ENCODE results near the gene EHD2. TPM values are rescaled to one million over a fixed set of nuclear protein-coding genes. Genes with fewer than 3 reads are reported as not detected.

EHD2 gene
- total and polyA plus RNA-seq, 2 of the 4 experiments (the other 2 are of a cell fraction): 35.3 to 181 TPM

- no peak for DNase-seq
- no peak overlapping the region for H3K56ac ChIP-seq (ENCODE audit: extremely low read depth, insufficient read depth, low read length)
- intact Hi-C loops (cut with micrococcal nuclease) (no loop called here), dilution Hi-C loops (cut with HindIII; ENCODE audit: low sequenced_read_pairs, unreplicated experiment) (no loop called here), in situ Hi-C loops (cut with MboI; ENCODE audit: low sequenced_read_pairs) (no loop called here)
- ATAC-seq (ENCODE audit: low read depth): no peak
- CTCF ChIA-PET: no interaction called here
- H2BK120ac ChIP-seq (ENCODE audit: low read depth, low read length): no peak overlapping the region
- H3K23ac ChIP-seq (ENCODE audit: low read depth, low read length): no peak overlapping the region
- H3K36me3 ChIP-seq (ENCODE audit: control insufficient read depth, insufficient read depth, low read length): peaks cover 57% of the 10 kb centered on the region
- no peak overlapping the region for H2BK5ac ChIP-seq (ENCODE audit: low read depth, low read length, poor library complexity, severe bottlenecking)
- H3K27me3 ChIP-seq (ENCODE audit: control insufficient read depth, insufficient read depth, low read length): no peaks in the 10 kb centered on the region
- no peak overlapping the region for H3K4me2 ChIP-seq (ENCODE audit: low read depth, low read length)
- no peak overlapping the region for H3K18ac ChIP-seq (ENCODE audit: low read depth, low read length)
- H3K4ac ChIP-seq (ENCODE audit: low read depth, low read length): no peak overlapping the region
- no peak overlapping the region for H2AFZ ChIP-seq (replicated peaks; ENCODE audit: low read length, poor library complexity)
- POLR2A ChIA-PET (ENCODE audit: unreplicated experiment): no interaction called here
- no peak overlapping the region for H3K9ac ChIP-seq (ENCODE audit: low read depth, low read length)
- H3K27ac ChIP-seq (ENCODE audit: insufficient read depth, low read length): no peak overlapping the region
- no peak overlapping the region for H3K14ac ChIP-seq (replicated peaks; ENCODE audit: low read depth, low read length)
- H2BK15ac ChIP-seq (ENCODE audit: low read depth, low read length): no peak overlapping the region
- no peak overlapping the region for H2AK9ac ChIP-seq (replicated peaks; ENCODE audit: low read depth, low read length, poor library complexity)
- 0 out of 2 replicates have a peak, but pooled peaks cover 5% of the 10 kb centered on the region for H3K9me1 ChIP-seq (ENCODE audit: insufficient read depth, low read length)
- no peaks in the 10 kb centered on the region for H3K9me3 ChIP-seq (ENCODE audit: control insufficient read depth, insufficient read depth, low read length)
- 98% methylated on average over 70 of the region's 90 CpGs; no CpG with 5 or more reads in 1 of the 2 experiments for WGBS, 2 experiments (ENCODE audit: extremely low coverage in 2 of 2, insufficient read length in 1 of 2)
- TSS peak; percentile 22 for BruUV-seq (replicated peaks)
- no peak overlapping the region for H4K91ac ChIP-seq (ENCODE audit: insufficient read depth, low read depth, low read length)
- peaks cover 5% of the 10 kb centered on the region for H4K20me1 ChIP-seq (ENCODE audit: insufficient read depth, low read length)
- no peak overlapping the region for H3K4me3 ChIP-seq (ENCODE audit: insufficient read depth, low read depth, low read length)
- no peak overlapping the region for H2AK5ac ChIP-seq (ENCODE audit: low read depth, low read length)
- no peak overlapping the region for H2BK20ac ChIP-seq (ENCODE audit: low read depth, low read length)
- H4K8ac ChIP-seq (ENCODE audit: low read depth in 2 of 2, low read length in 2 of 2): no peak overlapping the region
- H3K4me1 ChIP-seq (ENCODE audit: control insufficient read depth, insufficient read depth, low read length): no peaks in the 10 kb centered on the region
- TF ChIP-seq RFX5 (IDR thresholded peaks at IDR 0.05; ENCODE audit: low read depth, low read length): no peak
- TF ChIP-seq RCOR1 (IDR thresholded peaks at IDR 0.05; ENCODE audit: insufficient replicate concordance, low read length): no peak
- no peak for TF ChIP-seq NFE2L2 (IDR thresholded peaks at IDR 0.05; ENCODE audit: low read depth, low read length)
- TF ChIP-seq MAZ (IDR thresholded peaks at IDR 0.05; ENCODE audit: borderline replicate concordance, low read depth, low read length): no peak
- no peak for TF ChIP-seq RAD21 (IDR thresholded peaks at IDR 0.05; ENCODE audit: low read length)
- H4K5ac ChIP-seq (ENCODE audit: low read depth, low read length): no peak overlapping the region
- peaks cover 11 to 35% of the 10 kb centered on the region in 2 experiments for H3K79me1 ChIP-seq (ENCODE audit: low read depth in 1 of 2, low read length in 2 of 2)
Observed at GRCh38 chr19:47679922-47680857, 33.0 kb upstream of the EHD2 start.

Measured in IMR-90 (cell line).